GM20000 (cell line): ENCODE results near the gene MYO15B.

Experiments used
- DNase-seq: peaks from one replicate; pipeline ENCODE4 v3.0.0; 2012; ENCODE audit warnings: low spot score
- TF ChIP-seq, protein P1 (sequence below): IDR thresholded peaks from 2 replicates; pipeline ENCODE4 v1.5.1; 2012; ENCODE audit warnings: mild to moderate bottlenecking, control low read depth; ENCODE audit errors: extremely low read depth, missing control alignments

MYO15B gene

DNA sequence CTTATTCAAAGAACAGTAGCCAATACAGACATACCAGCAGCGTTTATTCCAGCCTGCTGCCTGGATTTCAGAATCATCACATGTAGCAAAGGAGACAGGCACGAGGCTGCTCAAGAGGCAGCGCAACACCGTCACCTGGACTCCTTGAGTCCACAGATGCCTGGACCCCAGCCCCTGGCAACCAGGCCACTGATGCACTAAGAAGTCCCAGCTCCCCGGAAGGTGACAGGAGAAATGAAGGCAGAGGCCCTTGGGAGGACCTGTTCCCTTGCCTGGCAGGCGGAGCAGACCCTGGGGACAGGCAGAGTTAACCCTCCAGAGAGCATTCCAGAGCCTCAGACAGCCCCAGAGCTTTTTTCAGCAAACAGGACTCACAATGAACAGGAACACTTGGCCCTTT lies 62.1 kb downstream of the MYO15B start:
- TF ChIP-seq, protein P1, sequence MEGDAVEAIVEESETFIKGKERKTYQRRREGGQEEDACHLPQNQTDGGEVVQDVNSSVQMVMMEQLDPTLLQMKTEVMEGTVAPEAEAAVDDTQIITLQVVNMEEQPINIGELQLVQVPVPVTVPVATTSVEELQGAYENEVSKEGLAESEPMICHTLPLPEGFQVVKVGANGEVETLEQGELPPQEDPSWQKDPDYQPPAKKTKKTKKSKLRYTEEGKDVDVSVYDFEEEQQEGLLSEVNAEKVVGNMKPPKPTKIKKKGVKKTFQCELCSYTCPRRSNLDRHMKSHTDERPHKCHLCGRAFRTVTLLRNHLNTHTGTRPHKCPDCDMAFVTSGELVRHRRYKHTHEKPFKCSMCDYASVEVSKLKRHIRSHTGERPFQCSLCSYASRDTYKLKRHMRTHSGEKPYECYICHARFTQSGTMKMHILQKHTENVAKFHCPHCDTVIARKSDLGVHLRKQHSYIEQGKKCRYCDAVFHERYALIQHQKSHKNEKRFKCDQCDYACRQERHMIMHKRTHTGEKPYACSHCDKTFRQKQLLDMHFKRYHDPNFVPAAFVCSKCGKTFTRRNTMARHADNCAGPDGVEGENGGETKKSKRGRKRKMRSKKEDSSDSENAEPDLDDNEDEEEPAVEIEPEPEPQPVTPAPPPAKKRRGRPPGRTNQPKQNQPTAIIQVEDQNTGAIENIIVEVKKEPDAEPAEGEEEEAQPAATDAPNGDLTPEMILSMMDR, result no peak
- DNase-seq, result no peak

DNA sequence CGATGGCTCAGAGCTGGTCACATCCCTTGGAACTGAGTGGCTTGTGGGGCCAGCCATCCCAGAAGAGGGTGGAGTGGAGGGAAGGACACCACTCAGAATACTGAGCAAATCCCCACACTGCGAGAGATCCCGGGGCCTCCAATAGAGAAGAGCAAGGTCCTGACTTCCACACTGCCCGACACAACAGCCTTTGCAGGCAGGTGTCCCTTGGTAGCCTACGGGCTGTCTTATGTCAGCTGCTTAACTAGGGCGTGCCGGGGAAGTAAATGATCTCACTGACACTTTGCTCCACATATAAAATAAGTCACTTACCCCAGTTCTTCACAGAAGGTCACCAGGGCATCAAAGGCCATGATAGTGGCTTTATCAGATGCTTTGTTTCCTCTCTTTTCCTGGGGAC lies 63.3 kb downstream of the MYO15B start:
- no peak for DNase-seq
- TF ChIP-seq, protein P1, result no peak

DNA sequence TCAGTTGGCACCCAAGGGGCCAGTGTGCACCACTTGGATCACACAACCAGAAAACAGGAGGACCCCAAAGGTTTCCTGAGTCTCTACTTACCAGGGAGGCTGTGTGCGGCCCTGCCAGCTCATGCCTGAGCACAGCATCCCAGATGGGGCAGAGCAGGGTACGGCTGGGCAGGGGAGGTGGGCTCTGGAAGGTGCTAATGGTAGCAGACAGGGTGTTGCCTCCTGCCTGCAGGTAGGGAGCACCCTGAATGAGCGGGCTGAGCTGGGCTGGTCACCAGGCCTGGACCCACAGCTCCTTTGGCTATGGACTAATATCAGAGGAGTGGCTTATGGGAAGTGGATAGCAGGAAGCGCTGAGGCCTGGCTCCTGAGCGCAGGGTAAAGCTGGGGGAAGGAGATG lies 64.7 kb downstream of the MYO15B start:
- no peak for DNase-seq
- TF ChIP-seq, protein P1, result no peak

DNA sequence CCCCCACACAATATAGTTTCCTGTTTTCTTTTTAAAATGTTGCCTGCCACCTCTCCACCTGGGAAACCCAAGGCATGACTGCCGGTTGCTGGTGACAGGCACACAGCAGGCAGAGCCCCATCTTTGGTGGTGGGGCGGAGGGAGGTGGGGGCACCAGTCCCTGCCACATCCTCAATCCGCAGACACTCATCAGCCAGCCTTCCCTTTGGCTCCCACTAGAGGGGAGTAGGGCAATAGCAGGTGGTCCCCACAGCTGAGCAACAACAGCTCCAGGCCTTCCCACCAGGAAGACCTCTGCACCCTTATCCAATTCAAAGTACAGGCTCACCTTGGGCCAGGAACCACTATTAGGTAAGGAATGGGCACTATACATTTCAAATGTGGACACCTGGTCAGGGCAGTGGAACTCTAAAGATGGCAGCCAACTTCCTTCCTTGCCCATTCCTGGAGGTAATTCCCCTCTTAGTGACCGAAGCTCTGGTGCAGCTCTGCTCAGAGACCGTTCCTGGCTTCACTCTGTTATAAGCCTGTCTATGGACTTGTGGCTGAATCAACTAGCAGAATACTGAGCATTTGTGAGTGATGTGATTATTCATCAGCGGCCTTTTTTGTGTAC lies 65.4 kb downstream of the MYO15B start:
- DNase-seq, result no peak
- TF ChIP-seq, protein P1, result peak; percentile 48

DNA sequence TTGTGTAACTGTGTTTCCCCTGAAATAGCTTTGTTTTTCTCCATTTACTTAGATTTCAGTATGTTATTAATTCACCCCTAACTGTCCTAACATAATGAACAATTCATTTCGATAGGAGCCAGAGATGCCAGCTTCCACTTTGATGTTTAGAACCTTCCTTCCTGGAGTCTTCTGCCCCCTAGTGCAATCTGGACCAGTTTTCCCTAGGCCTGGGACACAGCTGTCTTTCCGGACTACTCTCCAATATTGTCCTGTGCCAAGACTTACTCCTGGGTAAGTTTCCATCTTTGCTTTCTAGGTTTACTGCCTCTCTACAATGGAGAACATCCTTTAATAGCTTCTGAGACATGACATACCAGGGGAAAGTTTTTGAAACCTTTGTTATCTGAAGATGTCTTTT lies 66.6 kb downstream of the MYO15B start:
- DNase-seq, result no peak
- TF ChIP-seq, protein P1, result no peak

DNA sequence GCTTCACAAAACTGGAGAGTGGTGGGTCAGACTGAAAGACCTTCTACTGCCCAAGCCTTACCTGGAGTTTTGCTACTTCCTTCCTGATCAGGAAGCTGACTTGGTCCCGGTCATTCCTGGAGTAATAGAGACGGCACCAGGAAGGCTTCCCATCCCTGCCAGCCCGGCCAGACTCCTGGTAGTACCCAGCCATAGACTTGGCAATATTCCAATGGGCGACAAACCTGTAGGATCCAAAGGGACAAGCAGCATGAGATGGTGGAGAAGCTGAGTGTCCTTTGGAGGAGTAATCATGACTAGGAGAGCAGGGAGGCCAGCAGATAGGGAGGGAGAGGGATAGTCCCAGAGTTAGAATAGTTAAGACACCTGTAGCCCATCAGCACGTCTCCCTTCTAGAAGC lies 70.6 kb downstream of the MYO15B start:
- DNase-seq, result no peak
- TF ChIP-seq, protein P1, result no peak

DNA sequence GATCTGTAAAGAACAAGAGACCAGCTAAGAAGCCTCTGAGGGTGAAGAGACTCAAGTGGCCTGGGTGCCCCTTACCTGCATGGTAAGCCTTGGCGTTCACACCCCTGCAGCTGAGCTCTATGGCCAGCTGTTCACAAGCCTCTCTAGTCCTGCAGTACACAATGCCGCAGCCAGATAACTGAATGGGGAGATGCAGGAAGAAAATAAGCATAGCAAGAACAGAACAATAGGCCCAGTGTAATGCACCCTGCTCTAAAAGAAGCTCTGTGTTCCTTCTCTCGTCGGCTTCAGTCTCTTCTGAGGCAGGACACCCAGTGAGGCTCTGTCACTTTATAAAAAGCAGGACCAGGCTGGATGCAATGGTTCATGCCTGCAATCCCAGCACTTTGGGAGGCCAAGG lies 73.9 kb downstream of the MYO15B start:
- no peak for DNase-seq
- TF ChIP-seq, protein P1, result no peak
